SU-DHL-6 (cell line): ENCODE results near the gene CLDN9.
"Not testable (repeated sequence)": the region's sequence is repeated elsewhere in the genome, so short reads cannot be mapped to it uniquely, and the experiment has no call there.

ENCODE experiments used
- H2AFZ ChIP-seq: fragments of 200-600 bp; sonication (generic); 2 replicates; pipeline ENCODE4 v1.6.1; 2014; ENCODE audit warnings: low read depth, mild to moderate bottlenecking, moderate library complexity, mixed read lengths, antibody characterized with exemption, low read length; ENCODE audit not compliant: severe bottlenecking
- H3F3A ChIP-seq: fragments of 200-600 bp; shearing (Covaris generic); 2 replicates; pipeline ENCODE4 v1.6.0; 2016; ENCODE audit warnings: antibody characterized with exemption, mild to moderate bottlenecking; ENCODE audit not compliant: insufficient read depth
- H3K27ac ChIP-seq: fragments of 200-600 bp; sonication (generic); 2 replicates; pipeline ENCODE4 v1.5.1; 2016; ENCODE audit warnings: low read depth, mild to moderate bottlenecking, low read length, moderate library complexity, mixed read lengths
- H3K27me3 ChIP-seq: fragments of 200-600 bp; sonication (generic), shearing (Covaris generic); 2 replicates; pipeline ENCODE4 v1.6.0; 2014; ENCODE audit warnings: mild to moderate bottlenecking, low read length
- H3K36me3 ChIP-seq: fragments of 200-600 bp; sonication (generic); 2 replicates; pipeline ENCODE4 v1.6.1; 2014; ENCODE audit warnings: mild to moderate bottlenecking, low read length, mixed read lengths
- H3K4me2 ChIP-seq: fragments of 300-600, 200-600 bp; shearing (Covaris generic), sonication (generic); 2 replicates; pipeline ENCODE4 v1.6.0; 2014; ENCODE audit warnings: low read length, low read depth, mild to moderate bottlenecking; ENCODE audit not compliant: poor library complexity, severe bottlenecking
- H3K4me3 ChIP-seq: fragments of 200-600 bp; sonication (generic); 2 replicates; pipeline ENCODE4 v1.5.1; 2014; ENCODE audit warnings: antibody characterized with exemption, low read length, mild to moderate bottlenecking, mixed read lengths; ENCODE audit not compliant: insufficient read depth, poor library complexity, severe bottlenecking
- H3K79me2 ChIP-seq: fragments of 200-600 bp; sonication (generic); 2 replicates; pipeline ENCODE4 v1.6.1; 2014; ENCODE audit warnings: mild to moderate bottlenecking, low read length, moderate library complexity; ENCODE audit not compliant: insufficient read depth
- H3K9ac ChIP-seq: fragments of 200-600 bp; sonication (generic); 2 replicates; pipeline ENCODE4 v1.7.0; 2014; ENCODE audit warnings: mild to moderate bottlenecking, low read length
- H3K9me2 ChIP-seq: fragments of 200-600 bp; sonication (generic); replicated peaks from 2 replicates; pipeline ENCODE4 v1.6.1; 2014; ENCODE audit warnings: low read length; ENCODE audit not compliant: insufficient read depth
- H3K9me3 ChIP-seq: fragments of 200-600 bp; sonication (generic); 2 replicates; pipeline ENCODE4 v1.6.1; 2014; ENCODE audit warnings: low read length, mixed read lengths; ENCODE audit not compliant: insufficient read depth
- H4K20me1 ChIP-seq: fragments of 200-600 bp; sonication (generic); 2 replicates; pipeline ENCODE4 v1.6.1; 2014; ENCODE audit warnings: low read depth, mild to moderate bottlenecking, antibody characterized with exemption, low read length, moderate library complexity, mixed read lengths
- EZH2phosphoT487 ChIP-seq: fragments of 200-600 bp; sonication (generic), shearing (Covaris generic); conservative IDR thresholded peaks from 2 replicates; pipeline ENCODE4 v1.6.1; 2018; ENCODE audit warnings: mild to moderate bottlenecking, antibody characterized with exemption, low read length, moderate library complexity, mixed read lengths
- TF ChIP-seq, protein P1 (sequence below): fragments of 200-600 bp; sonication (generic); IDR thresholded peaks from one replicate; pipeline ENCODE4 v1.5.1; 2017; ENCODE audit warnings: antibody characterized with exemption, mild to moderate bottlenecking, low read length, moderate library complexity; ENCODE audit not compliant: insufficient read depth, poor library complexity, severe bottlenecking

CLDN9 gene

GRCh38 chr16:3054965-3055733 lies 42.4 kb downstream of the CLDN9 start:
- H3K4me3 ChIP-seq, result no peak overlapping the region
- H3K9ac ChIP-seq, result no peak overlapping the region
- H3K27me3 ChIP-seq, result no peaks in the 10 kb centered on the region
- H3F3A ChIP-seq, result no peaks in the 10 kb centered on the region
- no peaks in the 10 kb centered on the region for H3K36me3 ChIP-seq
- no peaks in the 10 kb centered on the region for H4K20me1 ChIP-seq
- no peak for TF ChIP-seq EZH2phosphoT487
- TF ChIP-seq, protein P1, sequence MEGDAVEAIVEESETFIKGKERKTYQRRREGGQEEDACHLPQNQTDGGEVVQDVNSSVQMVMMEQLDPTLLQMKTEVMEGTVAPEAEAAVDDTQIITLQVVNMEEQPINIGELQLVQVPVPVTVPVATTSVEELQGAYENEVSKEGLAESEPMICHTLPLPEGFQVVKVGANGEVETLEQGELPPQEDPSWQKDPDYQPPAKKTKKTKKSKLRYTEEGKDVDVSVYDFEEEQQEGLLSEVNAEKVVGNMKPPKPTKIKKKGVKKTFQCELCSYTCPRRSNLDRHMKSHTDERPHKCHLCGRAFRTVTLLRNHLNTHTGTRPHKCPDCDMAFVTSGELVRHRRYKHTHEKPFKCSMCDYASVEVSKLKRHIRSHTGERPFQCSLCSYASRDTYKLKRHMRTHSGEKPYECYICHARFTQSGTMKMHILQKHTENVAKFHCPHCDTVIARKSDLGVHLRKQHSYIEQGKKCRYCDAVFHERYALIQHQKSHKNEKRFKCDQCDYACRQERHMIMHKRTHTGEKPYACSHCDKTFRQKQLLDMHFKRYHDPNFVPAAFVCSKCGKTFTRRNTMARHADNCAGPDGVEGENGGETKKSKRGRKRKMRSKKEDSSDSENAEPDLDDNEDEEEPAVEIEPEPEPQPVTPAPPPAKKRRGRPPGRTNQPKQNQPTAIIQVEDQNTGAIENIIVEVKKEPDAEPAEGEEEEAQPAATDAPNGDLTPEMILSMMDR, result no peak
- H3K9me3 ChIP-seq, result no peaks in the 10 kb centered on the region
- no peak overlapping the region for H3K4me2 ChIP-seq
- H2AFZ ChIP-seq, result no peak overlapping the region
- H3K9me2 ChIP-seq, result no peaks in the 10 kb centered on the region
- H3K79me2 ChIP-seq, result no peaks in the 10 kb centered on the region
- no peak overlapping the region for H3K27ac ChIP-seq

DNA sequence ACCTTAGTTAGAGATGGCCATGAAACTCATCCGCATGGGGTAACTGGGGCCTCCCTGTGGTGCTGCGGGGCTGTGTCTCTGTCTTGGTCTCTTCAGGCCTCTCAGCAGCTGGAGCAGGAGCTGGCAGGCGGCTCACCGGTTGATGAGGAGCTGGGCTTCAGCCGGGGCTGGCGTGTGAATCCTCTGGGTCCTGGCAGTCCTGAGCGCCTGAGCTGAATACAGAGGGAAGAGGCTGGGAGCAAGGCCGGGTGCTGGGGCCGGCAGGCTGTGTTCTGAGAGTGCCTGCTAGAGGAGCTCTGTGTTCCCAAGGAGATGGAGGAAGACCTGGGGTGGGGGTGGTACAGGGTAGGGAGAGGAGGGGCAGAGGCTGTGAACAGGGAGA lies 43.0 kb downstream of the CLDN9 start:
- not testable (repeated sequence) for H3K36me3 ChIP-seq, H3K9me3 ChIP-seq, H2AFZ ChIP-seq, H3F3A ChIP-seq, H3K4me2 ChIP-seq, H3K9me2 ChIP-seq, H3K79me2 ChIP-seq, H4K20me1 ChIP-seq, H3K9ac ChIP-seq, H3K27ac ChIP-seq, H3K27me3 ChIP-seq, H3K4me3 ChIP-seq

- no peak overlapping the region for H2AFZ ChIP-seq
- no peak overlapping the region for H3K27ac ChIP-seq
- no peaks in the 10 kb centered on the region for H3K36me3 ChIP-seq
- H3K9ac ChIP-seq, result no peak overlapping the region
- no peaks in the 10 kb centered on the region for H3K9me3 ChIP-seq
- no peaks in the 10 kb centered on the region for H3K9me2 ChIP-seq
- H3K4me3 ChIP-seq, result no peak overlapping the region
- H4K20me1 ChIP-seq, result no peaks in the 10 kb centered on the region
- H3K79me2 ChIP-seq, result no peaks in the 10 kb centered on the region
- H3K4me2 ChIP-seq, result no peak overlapping the region
- H3F3A ChIP-seq, result no peaks in the 10 kb centered on the region
- no peak for TF ChIP-seq EZH2phosphoT487
- TF ChIP-seq, protein P1, result no peak
- no peaks in the 10 kb centered on the region for H3K27me3 ChIP-seq
Observed at GRCh38 chr16:3056336-3057180, 43.8 kb downstream of the CLDN9 start.
